GM12874 (cell line): ENCODE measurements around the gene FN1.

Experiments used
- CTCF ChIP-seq: IDR thresholded peaks from 2 replicates; pipeline ENCODE4 v1.5.1; 2011; ENCODE audit warnings: low read depth, mild to moderate bottlenecking, control low read depth, low read length, moderate library complexity; ENCODE audit not compliant: insufficient read depth

Gene FN1

DNA sequence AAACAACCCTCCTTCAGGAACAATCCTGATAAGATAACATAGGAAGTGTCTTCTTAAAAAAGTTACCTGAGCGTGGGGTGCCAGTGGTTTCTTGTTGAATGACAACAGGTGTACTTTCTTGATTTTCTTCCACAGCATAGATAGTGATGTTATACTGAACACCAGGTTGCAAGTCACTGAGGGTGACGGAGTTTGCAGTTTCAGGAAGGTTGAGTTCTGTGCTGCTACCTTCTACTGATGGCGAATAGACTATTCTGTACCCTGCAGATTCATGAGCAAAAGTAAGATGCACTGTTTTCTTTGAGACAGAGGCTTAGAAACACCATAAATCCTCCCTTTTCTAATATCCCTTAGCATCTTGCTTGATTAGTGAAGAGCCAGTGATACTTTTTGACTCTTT is 28.8 kb downstream of the FN1 start:
- no peak for TF ChIP-seq CTCF

DNA sequence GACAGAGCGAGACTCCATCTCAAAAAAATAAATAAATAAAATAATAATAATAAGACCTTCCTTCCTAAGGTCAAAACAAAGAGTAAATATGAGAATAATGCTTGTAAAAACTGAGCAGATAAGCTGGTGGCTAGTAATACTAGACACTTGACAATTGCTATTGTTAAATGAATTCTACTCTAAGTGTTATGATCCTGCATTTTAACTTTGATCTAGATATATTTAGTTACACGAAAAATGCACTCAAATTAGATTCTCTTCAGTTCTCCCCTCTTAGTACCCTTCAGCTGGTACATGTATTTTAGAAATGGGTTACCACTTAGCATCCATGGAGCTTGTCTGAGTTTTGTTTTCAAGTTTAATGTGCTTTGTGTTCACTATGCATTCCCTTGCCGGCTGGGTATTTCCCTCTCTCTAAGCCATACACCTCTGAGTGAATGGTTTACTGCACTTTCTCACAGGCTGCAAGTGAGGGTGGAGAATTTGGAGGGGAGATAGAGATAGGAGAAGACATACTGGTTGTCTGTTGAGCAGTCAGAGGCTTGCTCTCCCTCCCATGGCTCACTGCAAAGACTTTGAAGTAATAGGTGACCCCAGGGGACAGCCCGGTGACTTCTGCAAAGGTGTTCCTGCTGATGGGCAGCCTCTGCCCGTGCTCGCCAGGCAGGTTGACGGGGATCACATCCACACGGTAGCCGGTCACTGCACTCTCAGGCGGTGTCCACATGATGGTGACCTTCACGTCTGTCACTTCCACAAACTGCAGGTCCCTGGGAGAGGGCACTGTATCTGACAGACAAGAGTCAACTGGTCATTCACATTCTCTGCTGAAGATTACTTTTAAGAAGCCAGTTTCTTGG is 29.9 kb downstream of the FN1 start:
- TF ChIP-seq CTCF: no peak

DNA sequence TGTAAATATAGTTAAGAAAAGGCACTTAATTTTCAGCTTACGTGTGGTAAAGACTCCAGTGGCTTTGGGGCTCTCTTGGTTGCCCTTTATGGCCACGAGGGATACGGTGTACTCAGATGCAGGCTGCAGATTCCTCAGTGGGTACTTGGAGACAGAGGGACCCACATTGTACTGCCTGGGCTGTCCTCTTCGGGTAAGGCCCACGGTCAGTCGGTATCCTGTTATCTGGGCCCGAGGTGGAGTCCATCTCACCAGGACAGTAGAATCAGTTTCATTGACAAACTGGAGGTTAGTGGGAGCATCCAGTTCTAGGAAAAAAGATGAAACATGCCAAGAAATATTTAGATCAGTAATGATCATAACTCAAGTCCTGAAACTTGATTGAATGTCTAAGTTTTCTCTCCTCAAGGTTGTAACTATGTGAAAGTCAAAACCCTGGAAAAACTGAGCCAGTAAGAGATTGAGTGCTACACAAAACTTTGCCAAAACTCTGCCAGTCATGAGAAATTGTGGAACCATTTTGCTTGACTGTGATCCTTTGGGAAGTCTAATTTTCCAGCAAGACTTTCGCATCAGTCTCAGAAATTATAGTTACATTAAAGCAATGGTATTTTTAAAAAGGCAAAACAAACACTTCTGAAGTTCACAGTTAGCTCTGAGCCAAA is 31.4 kb downstream of the FN1 start:
- TF ChIP-seq CTCF: no peak

DNA sequence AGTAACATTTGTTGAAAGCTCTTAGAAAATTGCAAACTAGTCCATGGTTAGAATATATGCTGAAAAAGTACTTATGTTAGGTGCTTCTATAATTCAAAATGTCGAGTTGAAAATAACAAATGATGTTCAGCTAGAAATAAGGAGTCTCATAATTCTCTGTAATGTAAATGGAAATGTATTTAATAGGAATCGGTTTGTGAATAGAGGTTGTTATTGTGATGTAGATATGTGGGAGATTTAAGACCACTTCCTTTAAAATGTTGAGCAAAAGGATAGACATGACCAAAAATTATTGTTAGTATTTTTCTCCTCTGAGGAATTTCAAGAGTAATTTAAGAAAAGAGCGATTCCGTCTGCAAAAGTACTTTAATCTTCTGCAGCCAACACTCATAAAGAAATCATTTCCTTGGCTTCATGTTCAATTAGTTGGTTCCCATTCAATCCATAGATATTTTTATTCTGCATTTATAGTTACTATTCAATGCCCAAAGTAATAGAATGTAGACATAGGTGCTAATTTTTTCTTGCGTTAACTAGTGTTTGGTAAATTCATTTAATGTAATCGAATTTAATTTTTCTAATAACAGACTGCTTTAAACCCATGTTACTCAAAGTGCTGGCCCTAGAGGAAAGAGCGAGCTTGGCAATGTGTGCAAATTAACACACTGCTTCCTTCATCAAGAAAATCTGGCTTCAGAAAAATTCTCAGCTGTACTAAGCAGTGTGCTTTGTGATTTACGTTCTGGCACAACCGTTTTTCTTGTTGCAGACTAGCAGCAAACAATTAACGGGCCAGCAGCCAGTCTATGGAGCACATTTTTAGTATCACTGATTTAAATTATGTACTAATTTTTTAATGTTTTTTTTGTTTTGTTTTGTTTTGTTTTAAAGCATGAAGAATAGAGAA is 32.2 kb downstream of the FN1 start:
- no peak for TF ChIP-seq CTCF

DNA sequence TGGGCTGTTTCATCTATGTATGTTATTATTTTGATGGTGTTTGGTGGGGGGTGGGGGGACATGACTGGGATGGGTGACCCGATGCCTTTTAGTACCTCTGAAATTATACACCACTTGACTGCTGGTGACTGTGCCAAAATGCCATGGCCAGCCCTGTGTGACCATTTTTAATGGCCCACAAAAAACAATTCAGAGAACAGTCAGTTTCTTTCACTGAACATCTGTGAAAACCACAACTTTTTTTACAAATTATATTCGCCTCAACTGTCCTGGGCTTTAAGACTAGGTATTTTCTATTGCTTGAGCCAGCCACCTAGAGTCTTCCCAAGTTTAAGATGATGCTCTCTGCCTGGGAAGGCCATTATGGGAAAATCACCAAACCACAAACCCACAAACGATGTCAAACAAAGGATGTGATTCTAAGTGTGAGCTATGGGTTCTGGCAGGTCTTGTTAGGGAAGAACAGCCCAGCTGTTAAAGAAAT is 33.9 kb downstream of the FN1 start:
- no peak for TF ChIP-seq CTCF

DNA sequence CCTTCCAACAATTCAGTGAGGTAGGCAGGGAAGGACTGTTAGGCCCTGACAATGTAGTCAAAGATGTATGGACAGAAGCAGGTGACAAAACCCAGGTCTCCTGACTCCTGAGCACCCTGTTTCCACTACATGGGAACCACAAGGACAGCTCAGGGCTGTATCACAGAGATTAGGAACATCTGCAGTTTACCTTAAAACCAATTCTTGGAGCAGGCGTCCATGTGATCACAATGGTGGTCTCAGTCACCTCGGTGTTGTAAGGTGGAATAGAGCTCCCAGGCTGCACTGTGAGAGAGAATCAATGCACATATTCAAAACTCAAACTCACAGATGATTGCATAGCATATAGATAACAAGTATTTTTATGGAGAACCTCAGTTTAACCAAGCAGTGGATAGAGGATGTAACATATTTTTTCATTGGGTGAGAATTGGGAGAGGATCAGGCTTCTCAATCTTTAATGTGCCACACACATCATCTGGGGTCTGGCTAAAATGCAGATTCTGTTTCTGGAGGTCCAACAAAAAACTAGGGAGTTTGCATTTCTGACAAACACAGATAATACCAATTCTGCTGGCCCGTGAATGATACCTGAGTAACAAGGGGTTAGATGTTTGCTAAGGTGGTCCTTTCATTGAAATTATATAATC is 36.7 kb downstream of the FN1 start:
- TF ChIP-seq CTCF: no peak
